ENCODE results near the gene CD164L2.
"Not testable (repeated sequence)": the region's sequence is repeated elsewhere in the genome, so short reads cannot be mapped to it uniquely, and the experiment has no call there.

Gene CD164L2

DNA sequence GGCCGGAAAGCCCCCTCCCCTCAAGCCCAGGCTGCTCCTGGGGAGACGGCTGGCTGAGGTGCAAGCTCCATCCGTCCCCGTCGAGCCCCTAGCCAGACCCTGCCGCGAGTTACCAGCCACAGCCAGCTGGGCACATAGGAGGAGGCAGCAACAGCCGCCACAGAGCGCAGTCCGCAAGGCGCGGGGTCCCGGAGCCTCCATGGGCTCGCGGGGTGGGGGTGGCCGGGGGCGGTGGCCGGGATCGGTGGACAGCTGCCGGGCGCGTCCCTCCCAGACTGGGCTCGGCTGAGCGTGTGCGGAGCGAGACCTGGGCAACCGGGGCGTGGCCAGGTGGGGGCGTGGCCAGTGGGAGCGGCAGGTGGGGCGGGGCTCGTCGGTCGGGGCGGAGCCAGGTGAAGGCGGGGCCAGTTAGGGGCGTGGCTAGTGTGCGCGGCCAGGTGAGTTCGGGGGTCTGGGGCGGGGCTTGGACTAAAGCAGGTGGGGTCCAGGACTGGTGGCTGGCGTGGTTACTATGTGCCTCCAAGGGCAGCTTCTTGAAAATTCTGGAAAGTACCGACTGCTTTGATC is at the start of gene CD164L2:
TSS of gene CD164L2 (minus strand) at position 295 of the 567 bp plus-strand sequence. CDS start at position 201, 94 bp downstream.
- DNase-seq: no peak
- intact Hi-C loops (cut with DNase I): no loop called here

DNA sequence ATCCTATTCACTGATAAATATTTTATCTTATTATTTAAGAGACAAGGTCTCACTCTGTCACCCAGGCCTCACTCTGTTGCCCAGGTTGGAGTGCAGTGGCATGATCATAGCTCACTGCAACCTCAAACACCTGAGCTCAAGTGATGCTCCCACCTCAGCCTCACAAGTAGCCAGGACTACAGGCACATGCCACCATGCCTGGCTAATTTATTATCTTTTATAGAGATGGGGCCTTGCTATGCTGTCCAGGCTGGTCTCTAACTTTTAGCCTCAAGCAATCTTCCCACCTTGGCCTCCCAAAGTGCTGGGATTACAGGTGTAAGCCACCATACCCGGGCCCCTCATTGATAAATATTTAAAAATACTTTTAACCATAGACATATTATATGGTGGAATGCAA is 49.6 kb upstream of the CD164L2 start:
- intact Hi-C loops (cut with DNase I); DNase-seq: not testable (repeated sequence)

GRCh38 chr1:27431601-27431940 is 48.4 kb upstream of the CD164L2 start:
- intact Hi-C loops (cut with DNase I): no loop called here
- no peak for DNase-seq

GRCh38 chr1:27430903-27431600 is 47.9 kb upstream of the CD164L2 start:
- peak in 20 of 42 donors; percentile 20 to 65 (median 38) for DNase-seq
- intact Hi-C loops (cut with DNase I): no loop called here

- DNase-seq: no peak
- intact Hi-C loops (cut with DNase I): no loop called here
These were observed 45.9 kb upstream of the CD164L2 start for GRCh38 chr1:27429029-27429425.

DNA sequence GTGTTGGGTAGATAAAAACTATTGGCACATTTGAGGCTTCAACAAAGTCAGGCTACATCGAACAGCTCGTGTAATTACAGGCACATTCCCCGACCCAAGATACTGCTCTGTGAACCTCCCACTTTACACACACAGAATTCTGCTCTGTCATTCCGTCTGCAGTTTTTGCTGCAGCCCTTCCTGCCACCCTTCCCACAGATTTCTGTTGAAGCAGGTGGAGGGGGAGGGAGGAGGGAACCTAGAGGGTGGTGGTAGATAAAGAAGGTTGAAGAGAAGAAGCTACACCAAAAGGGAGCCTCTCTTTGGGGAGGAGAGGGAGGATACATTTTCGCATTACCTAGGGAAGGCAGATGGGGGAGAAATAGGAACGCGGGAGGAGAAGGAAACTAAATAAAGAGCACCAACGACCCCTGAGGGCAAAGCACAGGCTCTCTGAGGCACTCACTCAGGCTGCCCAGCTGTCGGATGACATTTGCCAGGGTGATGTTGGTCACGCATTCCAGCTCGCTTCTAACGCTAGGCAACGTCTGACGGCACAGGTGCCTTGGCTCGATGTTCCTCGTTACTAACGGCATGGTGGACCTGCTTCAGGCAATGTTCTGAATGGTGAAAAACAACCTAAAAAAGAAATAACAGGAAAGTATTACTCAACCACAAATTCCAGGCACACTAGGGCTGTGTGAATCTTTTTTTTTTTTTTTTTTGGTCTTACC is 45.3 kb upstream of the CD164L2 start:
- intact Hi-C loops (cut with DNase I): no loop called here
- peak in 37 of 42 donors; percentile 23 to 86 (median 57) for DNase-seq

- DNase-seq: no peak
- intact Hi-C loops (cut with DNase I): no loop called here
These were observed 44.7 kb upstream of the CD164L2 start for GRCh38 chr1:27427816-27428315.

DNA sequence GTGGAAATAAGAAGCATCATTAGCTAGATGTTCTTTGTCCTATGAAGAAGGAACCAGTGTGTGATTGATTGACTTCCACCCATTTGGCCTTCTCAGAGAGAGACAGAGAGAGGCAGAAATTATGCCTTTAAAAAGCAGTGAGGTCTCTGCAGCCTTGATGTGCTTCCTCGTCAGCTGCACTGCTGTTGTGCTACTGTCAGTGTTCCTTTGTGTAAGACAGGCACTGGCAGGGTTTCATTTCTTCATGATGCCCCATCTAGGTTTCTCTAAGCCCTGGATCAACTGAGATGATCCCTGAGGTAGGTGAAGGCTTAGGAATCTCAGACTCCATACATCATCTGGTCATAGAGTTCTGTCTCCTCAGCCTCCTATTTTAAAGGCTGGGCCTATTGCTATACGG is 44.2 kb upstream of the CD164L2 start:
- intact Hi-C loops (cut with DNase I): no loop called here
- DNase-seq: peak in 11 of 42 donors; percentile 23 to 71 (median 46)

DNA sequence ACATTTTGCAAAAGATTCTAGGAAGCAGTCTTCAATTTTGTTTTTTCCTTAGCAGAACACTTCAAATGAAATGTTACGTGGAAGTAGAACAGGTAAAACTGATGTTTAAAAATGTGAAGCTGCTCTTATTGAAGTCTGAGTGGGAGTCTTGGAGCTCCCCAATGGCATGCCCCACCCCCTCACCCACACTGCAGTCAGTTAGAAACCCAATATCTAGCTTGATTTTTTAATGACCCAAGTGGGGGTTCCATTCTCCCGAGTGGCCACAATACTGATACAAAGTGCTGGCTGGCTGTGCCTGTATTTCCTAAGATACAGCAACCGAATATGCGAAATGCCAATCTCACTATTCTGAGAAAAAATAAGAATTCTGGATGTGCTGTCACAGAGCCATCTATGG is 40.6 kb upstream of the CD164L2 start:
- DNase-seq: peak in 2 of 42 donors; percentile 33 to 55
- intact Hi-C loops (cut with DNase I): no loop called here

DNA sequence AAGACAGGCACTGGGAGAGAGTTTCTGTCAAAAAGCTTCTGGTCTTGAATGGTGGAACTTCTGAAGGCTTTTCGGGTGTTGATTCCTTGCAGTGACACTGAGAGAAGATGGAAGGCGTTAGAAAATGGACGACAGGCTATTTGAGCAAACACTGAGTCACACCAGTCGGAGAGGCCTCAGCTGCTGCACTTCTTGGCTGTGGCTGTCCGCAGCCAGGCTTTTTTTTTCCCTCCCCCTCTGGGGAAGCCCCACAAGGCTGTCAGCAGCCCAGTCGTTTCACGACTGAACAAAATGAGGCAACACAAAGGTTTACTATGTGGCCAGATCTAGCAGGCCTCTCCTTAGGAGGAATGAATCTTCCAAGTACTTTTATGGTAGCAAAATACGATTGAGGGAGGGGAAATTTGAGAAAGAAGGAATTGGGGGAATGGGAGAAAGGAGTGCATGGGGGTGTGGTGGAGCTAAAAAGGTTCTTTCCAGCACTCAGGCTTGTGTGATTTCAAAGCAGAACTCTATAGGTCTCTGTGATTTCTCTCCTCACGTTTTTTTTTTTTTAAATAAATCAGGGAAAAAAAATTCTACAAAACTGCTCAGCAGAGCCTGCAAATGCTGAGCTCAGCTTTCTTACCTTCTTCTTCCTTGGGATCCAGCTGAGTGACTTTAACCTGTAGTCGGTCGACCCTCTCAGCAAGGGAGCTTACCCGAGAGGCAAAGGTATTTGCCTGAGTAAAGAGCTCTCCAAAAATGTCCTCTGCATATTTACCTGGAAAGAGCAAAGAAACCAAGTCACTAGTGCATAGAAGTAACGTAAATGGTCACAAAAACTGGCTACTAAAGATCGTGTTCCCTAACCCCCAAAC is 35.4 kb upstream of the CD164L2 start:
- intact Hi-C loops (cut with DNase I): loop anchor here (10.0 kb wide), 1 partner anchor 76 kb away; the partner anchor contains the start of gene WASF2
- peak in 37 of 42 donors; percentile 45 to 88 (median 68) for DNase-seq

- intact Hi-C loops (cut with DNase I): loop anchor here (10.0 kb wide), 1 partner anchor 77 kb away; the partner anchor contains the start of gene WASF2
- DNase-seq: no peak
These were observed 34.6 kb upstream of the CD164L2 start for GRCh38 chr1:27417713-27418112.

- intact Hi-C loops (cut with DNase I): loop anchor here (10.0 kb wide), 1 partner anchor 78 kb away; the partner anchor contains the start of gene WASF2
- peak in 13 of 42 donors; percentile 35 to 78 (median 59) for DNase-seq
These were observed 33.4 kb upstream of the CD164L2 start for GRCh38 chr1:27416387-27417111.

GRCh38 chr1:27414091-27414490 is 31.0 kb upstream of the CD164L2 start:
- DNase-seq: no peak
- intact Hi-C loops (cut with DNase I): loop anchor here (5.0 to 10.0 kb wide), 2 partner anchors 81 to 183 kb away; partner anchors contain the start of gene WASF2

- intact Hi-C loops (cut with DNase I): loop anchor here (5.0 to 10.0 kb wide), 2 partner anchors 82 to 184 kb away; partner anchors contain the start of gene WASF2
- no peak for DNase-seq
These were observed 29.9 kb upstream of the CD164L2 start for GRCh38 chr1:27413004-27413403.

GRCh38 chr1:27412502-27412901 is 29.4 kb upstream of the CD164L2 start:
- DNase-seq: peak in 6 of 42 donors; percentile 50 to 77 (median 66)
- intact Hi-C loops (cut with DNase I): loop anchor here (5.0 to 10.0 kb wide), 2 partner anchors 82 to 185 kb away; partner anchors contain the start of gene WASF2

GRCh38 chr1:27410709-27411108 is 27.6 kb upstream of the CD164L2 start:
- no peak for DNase-seq
- intact Hi-C loops (cut with DNase I): loop anchor here (5.0 to 10.0 kb wide), 2 partner anchors 84 to 187 kb away; partner anchors contain the start of gene WASF2

- DNase-seq: no peak
- intact Hi-C loops (cut with DNase I): loop anchor here (5.0 to 10.0 kb wide), 3 partner anchors 85 to 255 kb away; partner anchors contain the start of gene WASF2
These were observed 26.5 kb upstream of the CD164L2 start for GRCh38 chr1:27409669-27410068.

DNA sequence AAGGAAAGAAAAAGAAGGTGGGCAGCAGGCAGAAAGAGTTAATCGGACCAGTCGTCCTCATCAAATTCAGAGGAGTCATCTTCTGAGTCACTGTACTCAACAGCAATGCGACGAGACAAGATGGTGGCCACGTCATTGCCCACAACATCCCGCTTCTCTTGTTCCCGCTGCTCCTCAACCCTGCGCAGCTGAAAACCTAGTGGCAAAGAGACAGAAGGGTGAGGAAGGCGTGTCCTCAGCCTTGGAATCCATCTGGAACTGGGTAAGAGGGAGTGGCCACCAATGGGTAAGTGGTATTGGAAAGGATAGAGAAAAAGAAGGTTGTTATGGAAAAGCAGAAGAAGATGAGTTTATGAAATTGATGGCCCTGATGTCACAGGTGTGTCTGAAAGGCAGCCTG is 25.0 kb upstream of the CD164L2 start:
- DNase-seq: no peak
- intact Hi-C loops (cut with DNase I): loop anchor here (10.0 kb wide), 1 partner anchor 257 kb away; no protein-coding TSS in a partner anchor

Measured in head of caudate nucleus (tissue), 42 donors.